SK-N-SH (cell line): Measurements from ENCODE around the gene KRT6A. TPM values are rescaled to one million over a fixed set of nuclear protein-coding genes. Genes with fewer than 3 reads are reported as not detected.

Experiments
- CTCF ChIA-PET: fragments of 300-600, 350-600 bp; formaldehyde crosslinking; extraction: SDS; loops from one replicate; lab custom pipeline; 2021; lab: Yijun Ruan, JAX
- POLR2A ChIA-PET: fragments of 350-600 bp; sonication (Branson Sonifier 250); formaldehyde crosslinking; extraction: SDS; loops from one replicate; lab custom pipeline; 2020; ENCODE audit warnings: antibody characterized with exemption, inconsistent platforms; lab: Yijun Ruan, JAX
- DNase-seq: peaks from one replicate; pipeline ENCODE4 v3.0.0; 2012
- H2AFZ ChIP-seq: fragments of 200-600 bp; sonication (generic); 2 replicates; pipeline ENCODE4 v1.8.1; 2016; ENCODE audit warnings: antibody characterized with exemption, mild to moderate bottlenecking, low read depth
- H3F3A ChIP-seq: fragments of 200-600 bp; sonication (generic); replicated peaks from 2 replicates; pipeline ENCODE3; 2016; ENCODE audit warnings: antibody characterized with exemption, mild to moderate bottlenecking; ENCODE audit not compliant: insufficient read depth
- H3K27ac ChIP-seq, 2 experiments: fragments of 200-500 bp in 1 of 2; fragments of 200-600 bp in 1 of 2; sonication (Bioruptor generic) in 1 of 2; sonication (generic), shearing (Covaris generic) in 1 of 2; 2 replicates each; pipeline versions ENCODE4 v1.5.1 to v1.6.1; 2014 to 2016; ENCODE audit warnings: low read depth in 2 of 2, inconsistent platforms in 1 of 2, low read length in 1 of 2, mild to moderate bottlenecking in 1 of 2, mixed read lengths in 1 of 2
- H3K27me3 ChIP-seq: fragments of 200-600 bp; sonication (generic), shearing (Covaris generic); 2 replicates; pipeline ENCODE4 v1.6.1; 2016; ENCODE audit warnings: mixed run types; ENCODE audit not compliant: insufficient read depth
- H3K36me3 ChIP-seq, 2 experiments: fragments of 200-500 bp in 1 of 2; fragments of 200-600 bp in 1 of 2; sonication (Bioruptor generic) in 1 of 2; sonication (generic) in 1 of 2; replicated peaks in 1 of 2; 2 replicates each; pipeline versions ENCODE3 to v1.5.1; 2014 to 2016; ENCODE audit warnings: low read length in 1 of 2, mild to moderate bottlenecking in 1 of 2; ENCODE audit not compliant: insufficient read depth in 2 of 2, control insufficient read depth in 1 of 2
- H3K4me1 ChIP-seq, 2 experiments: fragments of 200-500 bp in 1 of 2; fragments of 200-600 bp in 1 of 2; sonication (Bioruptor generic) in 1 of 2; sonication (generic), shearing (Covaris generic) in 1 of 2; 2 replicates each; pipeline versions ENCODE4 v1.5.1 to v1.6.1; 2014 to 2016; ENCODE audit warnings: low read depth in 1 of 2, low read length in 1 of 2, mixed run types in 1 of 2; ENCODE audit not compliant: insufficient read depth in 2 of 2, control insufficient read depth in 1 of 2
- H3K4me2 ChIP-seq: fragments of 200-600 bp; sonication (generic), shearing (Covaris generic); 2 replicates; pipeline ENCODE4 v1.6.1; 2017; ENCODE audit warnings: mixed run types
- H3K4me3 ChIP-seq, 2 experiments: fragments of 200-500 bp in 1 of 2; fragments of 200-600 bp in 1 of 2; sonication (Bioruptor generic) in 1 of 2; sonication (generic), shearing (Covaris generic) in 1 of 2; 2 replicates each; pipeline versions ENCODE4 v1.5.1 to v1.8.1; 2014 to 2016; ENCODE audit warnings: low read depth in 2 of 2, inconsistent platforms in 1 of 2, low read length in 1 of 2, mild to moderate bottlenecking in 1 of 2, mixed read lengths in 1 of 2, moderate library complexity in 1 of 2
- H3K79me2 ChIP-seq: fragments of 200-600 bp; sonication (generic); 2 replicates; pipeline ENCODE4 v1.8.1; 2017; ENCODE audit warnings: mild to moderate bottlenecking; ENCODE audit not compliant: insufficient read depth
- H3K9ac ChIP-seq: fragments of 200-600 bp; sonication (generic); 2 replicates; pipeline ENCODE4 v1.6.1; 2017; ENCODE audit warnings: mixed run types
- H3K9me2 ChIP-seq: fragments of 200-600 bp; sonication (generic); 2 replicates; pipeline ENCODE4 v1.6.1; 2017; ENCODE audit warnings: mixed run types
- H3K9me3 ChIP-seq: fragments of 200-600 bp; sonication (generic); 2 replicates; pipeline ENCODE4 v1.6.1; 2017; ENCODE audit warnings: mixed run types, mild to moderate bottlenecking, moderate library complexity
- H4K20me1 ChIP-seq: fragments of 200-600 bp; sonication (generic); 2 replicates; pipeline ENCODE4 v1.6.1; 2017; ENCODE audit warnings: mild to moderate bottlenecking, mixed run types; ENCODE audit not compliant: insufficient read depth
- CTCF ChIP-seq: fragments of 200-600 bp; sonication (generic); IDR thresholded peaks from 2 replicates; pipeline ENCODE4 v1.6.1; 2017; ENCODE audit warnings: antibody characterized with exemption, mild to moderate bottlenecking, moderate library complexity
- EP300 ChIP-seq, 2 experiments: IDR thresholded peaks; 2 replicates each; pipeline versions ENCODE4 v1.4.0 to v1.6.1; 2012; ENCODE audit warnings: borderline replicate concordance in 1 of 2, low read depth in 1 of 2, low read length in 1 of 2
- EZH2phosphoT487 ChIP-seq: fragments of 200-600 bp; sonication (generic); IDR thresholded peaks from 2 replicates; pipeline ENCODE4 v1.6.1; 2017; ENCODE audit warnings: low read depth, mixed run types, mild to moderate bottlenecking, antibody characterized with exemption, moderate library complexity, borderline replicate concordance
- FOXJ3 ChIP-seq: sonication (generic); formaldehyde crosslinking; IDR thresholded peaks from 2 replicates; pipeline ENCODE4 v1.5.1; 2020; ENCODE audit warnings: mild to moderate bottlenecking, missing genetic modification reagents
- GABPA ChIP-seq: IDR thresholded peaks from 2 replicates; pipeline ENCODE4 v1.4.0; 2012; ENCODE audit warnings: low read depth, mild to moderate bottlenecking
- GATA2 ChIP-seq: sonication (generic); formaldehyde crosslinking; IDR thresholded peaks from 2 replicates; pipeline ENCODE4 v1.5.0; 2020; ENCODE audit warnings: mild to moderate bottlenecking, missing genetic modification reagents
- IRF3 ChIP-seq: fragments of 150-350 bp; IDR thresholded peaks from 2 replicates; pipeline ENCODE4 v1.6.1; 2016; ENCODE audit warnings: mild to moderate bottlenecking, low read depth, low read length
- MXI1 ChIP-seq: IDR thresholded peaks from 2 replicates; pipeline ENCODE4 v1.6.1; 2012; ENCODE audit warnings: mild to moderate bottlenecking, low read depth, low read length, improper control_type of control experiment
- NRF1 ChIP-seq: IDR thresholded peaks from 2 replicates; pipeline ENCODE4 v1.6.1; 2012; ENCODE audit warnings: low read depth, mild to moderate bottlenecking, low read length
- POLR2AphosphoS5 ChIP-seq: IDR thresholded peaks from 2 replicates; pipeline ENCODE4 v1.6.1; 2012; ENCODE audit warnings: low read depth, low read length
- RAD21 ChIP-seq: IDR thresholded peaks from 2 replicates; pipeline ENCODE4 v1.6.1; 2012; ENCODE audit warnings: mild to moderate bottlenecking, low read length
- RCOR1 ChIP-seq: fragments of 150-350 bp; IDR thresholded peaks from 2 replicates; pipeline ENCODE4 v1.6.1; 2017; ENCODE audit warnings: antibody characterized with exemption, low read length
- RXRA ChIP-seq: IDR thresholded peaks from 2 replicates; pipeline ENCODE4 v1.4.0; 2012; ENCODE audit warnings: low read depth, mild to moderate bottlenecking, borderline replicate concordance
- SMC3 ChIP-seq: IDR thresholded peaks from 2 replicates; pipeline ENCODE4 v1.6.1; 2012; ENCODE audit warnings: low read depth, low read length, improper control_type of control experiment
- TEAD4 ChIP-seq: IDR thresholded peaks from 2 replicates; pipeline ENCODE4 v1.4.0; 2012; ENCODE audit warnings: mild to moderate bottlenecking, borderline replicate concordance; ENCODE audit not compliant: insufficient read depth
- USF1 ChIP-seq: IDR thresholded peaks from 2 replicates; pipeline ENCODE4 v1.4.0; 2012; ENCODE audit warnings: low read depth, borderline replicate concordance
- WGBS: methylation state at CpG from one replicate; pipeline ENCODE4 v1.1.6; 2017; ENCODE audit warnings: low lambda C conversion rate; 5-methylcytosine and 5-hydroxymethylcytosine counted together
- polyA plus RNA-seq, 3 experiments: library from polyadenylated mRNA; depleted of rRNA; stranded (reverse); fragments of >200 nt; gene quantifications; 2 replicates each; pipeline ENCODE4 v1.2.3, GENCODE V29; 2012

KRT6A gene
- polyA plus RNA-seq, 1 of the 3 experiments (the other 2 are of a cell fraction): not detected

GRCh38 chr12:52517005-52517835 is 24.2 kb upstream of the KRT6A start:
- Histone ChIP-seq H3K4me2 (no peak overlapping the region), H3K27ac (no peak overlapping the region), H3K9me2 (no peaks in the 10 kb centered on the region), H3F3A (no peaks in the 10 kb centered on the region), H3K36me3 (no peaks in the 10 kb centered on the region), H3K4me3 (no peak overlapping the region), H4K20me1 (no peaks in the 10 kb centered on the region), H3K9ac (no peak overlapping the region), H3K27me3 (peaks cover 32% of the 10 kb centered on the region; the same call in 1 of the 2 replicates), H3K4me1 (no peaks in the 10 kb centered on the region), H2AFZ (no peak overlapping the region), H3K79me2 (no peaks in the 10 kb centered on the region), H3K9me3 (no peaks in the 10 kb centered on the region)
- DNase-seq: no peak
- TF ChIP-seq MXI1 (no peak), RCOR1 (no peak), GATA2 (CRISPR knock-in tag) (no peak), IRF3 (no peak), EP300 (IDR thresholded peaks at IDR 0.05; ENCODE audit: borderline replicate concordance in 1 of 2, low read depth in 1 of 2, low read length in 1 of 2) (no peak), POLR2AphosphoS5 (no peak), USF1 (no peak), SMC3 (no peak), CTCF (no peak), RXRA (no peak), RAD21 (no peak), TEAD4 (no peak), GABPA (no peak), FOXJ3 (CRISPR knock-in tag) (no peak), EZH2phosphoT487 (no peak), NRF1 (no peak)
- POLR2A ChIA-PET: no interaction called here
- CTCF ChIA-PET: interaction anchor here (0.8 to 3.2 kb wide), 3 partner anchors 10 to 144 kb away, joined by 3 to 9 read pairs (median 3); no protein-coding TSS in a partner anchor
- WGBS: 47% methylated on average over 10 of the region's 14 CpGs
